GM23338 (cell line): ENCODE results near the gene SLC24A4.

Experiments used
- CTCF ChIP-seq, 2 experiments: fragments of 200-600 bp in 1 of 2; sonication (generic) in 1 of 2; conservative IDR thresholded peaks; 2 replicates each; pipeline versions ENCODE4 v1.5.1 to v1.6.1; 2016 to 2017; ENCODE audit warnings: antibody characterized with exemption in 2 of 2, low read depth in 2 of 2, mild to moderate bottlenecking in 2 of 2, moderate library complexity in 1 of 2
- EZH2 ChIP-seq: fragments of 200-600 bp; sonication (generic); IDR thresholded peaks from one replicate; pipeline ENCODE4 v1.8.0; 2017; ENCODE audit warnings: antibody characterized with exemption, mild to moderate bottlenecking, low read depth; ENCODE audit not compliant: unreplicated experiment
- EZH2phosphoT487 ChIP-seq: fragments of 200-600 bp; sonication (generic); IDR thresholded peaks from one replicate; pipeline ENCODE4 v1.8.1; 2018; ENCODE audit warnings: antibody characterized with exemption; ENCODE audit not compliant: unreplicated experiment

GRCh38 chr14:92484132-92484823 is 161.3 kb downstream of the SLC24A4 start:
- no peak for TF ChIP-seq CTCF (conservative IDR thresholded peaks at IDR 0.05; ENCODE audit: low read depth in 2 of 2)
- TF ChIP-seq EZH2phosphoT487: no peak
- no peak for TF ChIP-seq EZH2
